AG09319 (cell line): ENCODE measurements around the gene EMILIN3.

Experiments used
- DNase-seq: peaks from one replicate; pipeline ENCODE4 v3.0.0-alpha.2; 2010; ENCODE audit warnings: low read depth; ENCODE audit errors: extremely low read depth
- CTCF ChIP-seq: IDR thresholded peaks from 2 replicates; pipeline ENCODE4 v1.5.1; 2011; ENCODE audit warnings: low read depth, mild to moderate bottlenecking, inconsistent platforms, low read length, moderate library complexity

Gene EMILIN3

DNA sequence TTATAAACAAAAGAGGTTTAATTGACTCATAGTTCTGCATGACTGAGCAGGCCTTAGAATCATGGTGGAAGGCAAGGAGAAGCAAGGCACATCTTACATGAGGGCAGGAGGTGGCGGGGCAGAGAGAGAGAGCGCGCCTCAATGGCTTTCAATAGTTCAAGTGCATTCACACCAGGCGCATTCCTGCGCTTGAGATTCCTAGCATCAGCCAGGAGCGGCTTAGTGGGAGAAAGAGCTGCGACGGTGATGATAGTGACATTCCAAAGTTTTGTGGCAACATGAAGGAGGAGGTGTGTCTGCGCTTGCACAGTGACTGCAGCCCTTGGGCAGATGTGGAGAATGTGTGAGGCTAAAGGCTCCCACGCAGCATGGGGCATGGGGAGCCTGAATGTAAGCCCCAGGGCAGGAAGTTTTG lies 25.0 kb upstream of the EMILIN3 start:
- no peak for DNase-seq
- no peak for TF ChIP-seq CTCF

DNA sequence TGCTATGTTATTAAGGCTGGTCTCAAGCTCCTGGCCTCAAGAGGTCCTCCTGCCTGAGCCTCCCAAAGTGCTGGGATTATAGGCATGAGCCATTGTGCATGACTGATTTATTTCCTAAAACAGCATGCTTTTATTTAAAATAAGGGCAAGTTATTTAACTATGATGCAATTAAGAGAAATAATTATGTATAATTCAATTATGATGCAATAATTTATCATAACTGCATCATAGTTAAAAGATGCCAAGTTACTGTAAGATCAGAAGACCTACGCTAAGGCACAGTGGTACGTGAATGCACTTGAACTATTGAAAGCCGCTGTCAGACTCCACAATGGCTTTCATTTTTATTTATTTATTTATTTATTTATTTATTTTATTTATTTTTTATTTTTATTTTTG lies 24.3 kb upstream of the EMILIN3 start:
- no peak for TF ChIP-seq CTCF
- DNase-seq: no peak

DNA sequence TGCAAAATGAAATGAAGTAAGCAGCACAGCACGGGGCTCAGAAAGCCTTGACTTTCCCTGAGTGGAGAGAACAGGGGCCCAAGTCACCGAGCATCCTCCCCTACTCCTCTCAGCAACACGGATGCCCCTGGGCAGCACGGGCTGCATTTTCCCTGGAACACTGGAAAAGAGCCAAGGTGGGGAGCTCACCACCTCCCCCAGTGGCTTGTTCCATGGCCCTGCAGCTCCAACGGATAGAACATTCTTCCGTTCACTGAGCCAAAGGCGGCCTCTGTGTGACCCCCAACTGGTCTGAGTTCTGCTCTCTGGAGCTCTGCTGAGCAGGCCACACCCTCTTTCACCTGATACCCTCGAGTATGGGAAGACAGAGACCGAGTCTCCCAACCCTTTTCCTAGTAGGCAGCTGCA lies 20.8 kb upstream of the EMILIN3 start:
- no peak; the same call in 1 of the 2 replicates for TF ChIP-seq CTCF
- no peak for DNase-seq

- TF ChIP-seq CTCF: no peak
- DNase-seq: peak; percentile 52
Measured at GRCh38 chr20:41386502-41387427, 20.1 kb upstream of the EMILIN3 start.

DNA sequence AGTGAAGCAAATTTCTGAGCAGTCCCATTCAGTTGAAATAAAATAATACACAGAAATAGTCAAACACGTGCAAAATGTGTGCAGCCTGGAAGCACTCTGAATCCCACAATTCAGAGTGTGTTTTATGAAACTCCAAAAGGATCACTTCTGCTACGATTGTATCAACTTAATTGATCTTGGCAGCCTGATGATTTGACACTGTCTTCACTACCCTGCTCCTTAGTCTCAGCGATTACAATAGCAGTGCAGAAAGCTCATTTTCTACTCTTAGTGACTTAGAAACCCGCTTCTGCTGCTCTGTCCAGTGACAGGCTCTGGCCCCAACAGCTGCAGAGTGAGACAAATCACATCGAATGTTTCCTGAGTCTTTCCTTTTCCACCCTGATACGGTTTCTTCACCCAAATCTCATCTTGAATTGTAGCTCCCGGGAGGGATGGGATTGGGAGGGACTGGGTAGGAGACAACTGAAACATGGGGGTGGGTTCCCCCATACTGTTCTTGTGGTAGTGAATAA lies 16.2 kb upstream of the EMILIN3 start:
- no peak for DNase-seq
- TF ChIP-seq CTCF: no peak

DNA sequence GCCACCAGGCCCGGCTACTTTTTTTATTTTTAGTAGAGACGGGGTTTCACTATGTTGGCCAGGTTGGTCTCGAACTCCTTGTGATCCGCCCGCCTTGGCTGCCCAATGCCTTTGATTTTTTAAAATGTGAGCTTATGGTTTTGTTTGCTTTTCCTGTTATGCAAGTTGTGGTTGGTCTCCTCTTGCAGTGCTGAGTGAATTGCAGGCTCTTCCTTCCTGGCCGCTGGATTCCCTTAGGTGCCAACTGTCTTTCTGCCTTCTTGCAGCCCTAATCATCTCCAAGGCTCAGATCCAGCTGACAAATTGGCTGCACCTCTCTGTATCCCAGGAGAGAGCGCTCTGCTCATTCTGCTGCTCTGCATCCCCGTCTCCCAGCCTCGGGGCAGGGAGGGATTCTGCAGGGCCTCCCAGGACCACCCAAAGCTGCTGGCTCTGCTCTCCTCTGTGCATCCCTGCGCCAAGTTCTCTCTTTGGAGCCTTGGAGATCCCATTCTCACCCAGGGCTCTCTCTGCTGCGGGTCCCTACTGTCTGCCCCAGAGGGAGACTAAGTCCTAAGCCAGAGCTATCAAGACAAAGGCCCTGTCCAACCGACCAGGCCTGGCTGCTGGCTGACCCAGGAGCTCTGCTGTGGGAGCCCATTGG lies 14.1 kb upstream of the EMILIN3 start:
- no peak for TF ChIP-seq CTCF

DNA sequence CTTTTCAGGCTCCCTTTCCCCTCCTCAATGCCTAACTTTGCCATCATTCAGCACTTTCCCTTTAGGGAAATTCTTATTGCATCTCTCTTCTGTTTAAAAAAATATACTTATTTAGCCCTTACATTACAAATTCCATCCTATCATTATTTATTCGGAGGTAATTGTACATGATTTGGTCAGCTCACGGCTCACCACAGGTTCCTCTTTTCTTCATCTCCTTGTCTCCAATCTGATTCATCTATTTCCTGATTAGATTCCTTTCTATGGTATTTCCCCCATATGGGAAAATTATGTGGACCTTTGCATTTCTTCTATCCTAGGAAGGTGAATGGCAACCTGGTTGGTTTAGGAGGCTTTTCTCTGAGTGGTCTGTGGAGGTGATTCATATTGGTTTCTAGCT lies 12.9 kb upstream of the EMILIN3 start:
- no peak for DNase-seq
- TF ChIP-seq CTCF: no peak

More for the DNA sequence above, 14.1 kb upstream of the EMILIN3 start:
- no peak for DNase-seq
